H7 (cell line): ENCODE measurements around the gene NLK. TPM values are rescaled to one million over a fixed set of nuclear protein-coding genes. Genes with fewer than 3 reads are reported as not detected.

Experiments used
- total RNA-seq: library from RNA; depleted of rRNA; stranded (reverse); fragments of >200 nt; shearing (Covaris generic); gene quantifications from 2 replicates; pipeline ENCODE4 v1.2.3, GENCODE V29; 2014; rRNA removed

The NLK gene
- total RNA-seq, 1 experiment from 2014 or later, result 20.4 TPM

Other genes starting within 250 kb of the NLK start
- gene NOS2, start 242.1 kb upstream of the NLK start, total RNA-seq, result 1.6 and 2.1 TPM in 2 replicates
- gene LYRM9, start 149.3 kb upstream of the NLK start, total RNA-seq, result 3.4 and 4.9 TPM in 2 replicates